ENCODE measurements around the gene TRAPPC3. TPM values are rescaled to one million over a fixed set of nuclear protein-coding genes. Genes with fewer than 3 reads are reported as not detected.
A peak's percentile ranks its signal among the peaks of the same experiment; 100 is the strongest.

The TRAPPC3 gene
- total RNA-seq, 1 donor from 2014 or later, result 54.6 TPM

- intact Hi-C loops (cut with micrococcal nuclease), result no loop called here
- Histone ChIP-seq H3K36me3 (peaks cover 97% of the 10 kb centered on the region), H3K27ac (replicated peaks) (peak overlapping the region; percentile 100), H3K4me3 (peak overlapping the region; percentile 48), H3K27me3 (ENCODE audit: low read depth) (no peaks in the 10 kb centered on the region), H3K9me3 (replicated peaks) (no peaks in the 10 kb centered on the region), H3K4me1 (peaks cover 94% of the 10 kb centered on the region)
- peak; percentile 61 for DNase-seq
- TF ChIP-seq CTCF (IDR thresholded peaks at IDR 0.05; ENCODE audit: borderline replicate concordance), result no peak
These were observed 26.1 kb upstream of the TRAPPC3 start for GRCh38 chr1:36175137-36176095.

GRCh38 chr1:36174713-36175112, 25.4 kb upstream of the TRAPPC3 start:
- H3K36me3 ChIP-seq, result peaks cover 90% of the 10 kb centered on the region
- no peak for TF ChIP-seq CTCF (IDR thresholded peaks at IDR 0.05; ENCODE audit: borderline replicate concordance)
- H3K27ac ChIP-seq (replicated peaks), result peak overlapping the region; percentile 100
- intact Hi-C loops (cut with micrococcal nuclease), result no loop called here
- H3K4me3 ChIP-seq, result peak overlapping the region; percentile 42
- H3K9me3 ChIP-seq (replicated peaks), result no peaks in the 10 kb centered on the region
- H3K4me1 ChIP-seq, result peaks cover 100% of the 10 kb centered on the region
- no peaks in the 10 kb centered on the region for H3K27me3 ChIP-seq (ENCODE audit: low read depth)
- no peak for DNase-seq

GRCh38 chr1:36172983-36173382, 23.7 kb upstream of the TRAPPC3 start:
- intact Hi-C loops (cut with micrococcal nuclease), result no loop called here
- Histone ChIP-seq H3K9me3 (replicated peaks) (no peaks in the 10 kb centered on the region), H3K27me3 (ENCODE audit: low read depth) (no peaks in the 10 kb centered on the region), H3K4me3 (no peak overlapping the region), H3K4me1 (peaks cover 100% of the 10 kb centered on the region), H3K36me3 (peaks cover 73% of the 10 kb centered on the region), H3K27ac (replicated peaks) (peak overlapping the region; percentile 100)
- no peak for TF ChIP-seq CTCF (IDR thresholded peaks at IDR 0.05; ENCODE audit: borderline replicate concordance)
- no peak for DNase-seq

GRCh38 chr1:36172017-36172747, 22.9 kb upstream of the TRAPPC3 start:
- no peak for TF ChIP-seq CTCF (IDR thresholded peaks at IDR 0.05; ENCODE audit: borderline replicate concordance)
- no peak overlapping the region for H3K4me3 ChIP-seq
- no peaks in the 10 kb centered on the region for H3K27me3 ChIP-seq (ENCODE audit: low read depth)
- DNase-seq, result no peak
- peaks cover 71% of the 10 kb centered on the region for H3K36me3 ChIP-seq
- peaks cover 100% of the 10 kb centered on the region for H3K4me1 ChIP-seq
- no peaks in the 10 kb centered on the region for H3K9me3 ChIP-seq (replicated peaks)
- intact Hi-C loops (cut with micrococcal nuclease), result no loop called here
- H3K27ac ChIP-seq (replicated peaks), result peak overlapping the region; percentile 100

- DNase-seq, result no peak
- Histone ChIP-seq H3K36me3 (peaks cover 58% of the 10 kb centered on the region), H3K4me3 (peak overlapping the region; percentile 10), H3K4me1 (peaks cover 100% of the 10 kb centered on the region), H3K27me3 (ENCODE audit: low read depth) (no peaks in the 10 kb centered on the region), H3K27ac (replicated peaks) (peak overlapping the region; percentile 100), H3K9me3 (replicated peaks) (no peaks in the 10 kb centered on the region)
- intact Hi-C loops (cut with micrococcal nuclease), result no loop called here
- no peak for TF ChIP-seq CTCF (IDR thresholded peaks at IDR 0.05; ENCODE audit: borderline replicate concordance)
These were observed 21.5 kb upstream of the TRAPPC3 start for GRCh38 chr1:36170643-36171412.

All from left ventricle myocardium inferior (tissue), 1 donor.